K562 (cell line): ENCODE measurements around the gene PAQR4. TPM values are rescaled to one million over a fixed set of nuclear protein-coding genes. Genes with fewer than 3 reads are reported as not detected.
A peak's percentile ranks its signal among the peaks of the same experiment; 100 is the strongest.

Source experiments
- BHLHE40 ChIP-seq: IDR thresholded peaks from 2 replicates; pipeline ENCODE4 v1.6.1; 2011; ENCODE audit warnings: low read length, improper control_type of control experiment
- CHD1 ChIP-seq: fragments of 200-600 bp; sonication (generic); IDR thresholded peaks from one replicate; pipeline ENCODE4 v1.6.1; 2012; ENCODE audit warnings: mild to moderate bottlenecking, moderate library complexity, low read length, inconsistent platforms
- FOXM1 ChIP-seq, 2 experiments: fragments of 450-650 bp in 1 of 2; sonication (generic) in 1 of 2; formaldehyde crosslinking in 1 of 2; IDR thresholded peaks; 2 replicates each; pipeline versions ENCODE4 v1.6.1 to v1.9.0; 2017 to 2022; ENCODE audit warnings: low read depth in 2 of 2, mild to moderate bottlenecking in 2 of 2, missing genetic modification reagents in 1 of 2, moderate library complexity in 1 of 2
- NBN ChIP-seq: fragments of 450-650 bp; IDR thresholded peaks from 2 replicates; pipeline ENCODE4 v1.6.1; 2016; ENCODE audit warnings: low read depth, mild to moderate bottlenecking
- NEUROD1 ChIP-seq: fragments of 150-350 bp; IDR thresholded peaks from 2 replicates; pipeline ENCODE4 v1.6.1; 2014; ENCODE audit warnings: borderline replicate concordance, low read length, low read depth; ENCODE audit not compliant: partially characterized antibody
- NFYB ChIP-seq: IDR thresholded peaks from 2 replicates; pipeline ENCODE4 v1.6.1; 2011; ENCODE audit warnings: mild to moderate bottlenecking, moderate library complexity; ENCODE audit not compliant: insufficient read length; ENCODE audit errors: extremely low read depth
- NR2C1 ChIP-seq, 2 experiments: fragments of 450-650 bp; IDR thresholded peaks; 2 replicates each; pipeline ENCODE4 v1.6.1; 2017; ENCODE audit warnings: mild to moderate bottlenecking in 2 of 2, antibody characterized with exemption in 1 of 2, inconsistent platforms in 1 of 2, missing compliant biosample characterization in 1 of 2, missing genetic modification characterization in 1 of 2
- RAD21 ChIP-seq, 2 experiments: fragments of 250-450 bp in 1 of 2; fragments of 450-650 bp in 1 of 2; sonication (Bioruptor Pico) in 1 of 2; formaldehyde crosslinking in 1 of 2; IDR thresholded peaks in 1 of 2; conservative IDR thresholded peaks in 1 of 2; 2 replicates each; pipeline versions ENCODE4 v1.4.0 to v1.8.0; 2020 to 2022; ENCODE audit warnings: mild to moderate bottlenecking in 2 of 2, moderate library complexity in 1 of 2
- RBFOX2 ChIP-seq: fragments of 200-400 bp; formaldehyde crosslinking; IDR thresholded peaks from 2 replicates; pipeline ENCODE4 v1.6.1; 2017; ENCODE audit warnings: low read depth, mild to moderate bottlenecking, low read length, moderate library complexity
- SP2 ChIP-seq: IDR thresholded peaks from 2 replicates; pipeline ENCODE4 v1.6.1; 2011; ENCODE audit warnings: mild to moderate bottlenecking, low read depth, low read length, moderate library complexity; ENCODE audit not compliant: poor library complexity, severe bottlenecking; ENCODE audit errors: extremely low read depth
- STAT5A ChIP-seq: IDR thresholded peaks from 2 replicates; pipeline ENCODE4 v1.6.1; 2012; ENCODE audit warnings: low read length, inconsistent platforms, borderline replicate concordance
- polyA plus RNA-seq, 8 experiments: library from polyadenylated mRNA; depleted of rRNA in 4 of 8; stranded (reverse) in 5 of 8; unstranded in 3 of 8; fragments of >200 nt; fragmentation: Nextera tagmentation in 2 of 8; fragmentation: Illumina TruSeq in 1 of 8; extraction: Ambion mirVana in 2 of 8; extraction: Trizol in 1 of 8; gene quantifications; 2 replicates each; pipeline versions ENCODE4 v1.2.1 to v1.2.3, GENCODE V29; 2011 to 2014; ENCODE audit warnings: inconsistent platforms in 1 of 8, missing spikeins in 1 of 8
- total RNA-seq, 7 experiments: library from RNA; depleted of rRNA in 6 of 7; stranded (reverse); fragments of >200 nt in 6 of 7; fragmentation: Illumina TruSeq in 2 of 7; extraction: Trizol in 2 of 7; gene quantifications; 2 replicates each; pipeline versions ENCODE4 v1.2.1 to v1.2.3, GENCODE V29; 2011 to 2021; ENCODE audit warnings: low replicate concordance in 1 of 7
- TF ChIP-seq, protein P1 (sequence below): fragments of 250-450 bp; sonication (Bioruptor Pico); IDR thresholded peaks from 2 replicates; pipeline ENCODE4 v1.4.0; 2020; ENCODE audit warnings: borderline replicate concordance
- TF ChIP-seq, protein P2 (sequence below), 2 experiments: IDR thresholded peaks in 1 of 2; conservative IDR thresholded peaks in 1 of 2; 2 replicates each; pipeline ENCODE4 v1.6.1; 2016; ENCODE audit warnings: low read depth in 2 of 2, mild to moderate bottlenecking in 1 of 2, missing compliant biosample characterization in 1 of 2, missing genetic modification characterization in 1 of 2, moderate library complexity in 1 of 2
- TF ChIP-seq, protein P3 (sequence below): fragments of 450-650 bp; IDR thresholded peaks from 2 replicates; pipeline ENCODE4 v1.6.1; 2016; ENCODE audit warnings: antibody characterized with exemption

PAQR4 gene
- total and polyA plus RNA-seq, 9 of the 15 experiments (the other 6 are each of a cell fraction or from before 2014, with no cell fraction given): 0.62 to 40.4 (median 19.5) TPM

DNA sequence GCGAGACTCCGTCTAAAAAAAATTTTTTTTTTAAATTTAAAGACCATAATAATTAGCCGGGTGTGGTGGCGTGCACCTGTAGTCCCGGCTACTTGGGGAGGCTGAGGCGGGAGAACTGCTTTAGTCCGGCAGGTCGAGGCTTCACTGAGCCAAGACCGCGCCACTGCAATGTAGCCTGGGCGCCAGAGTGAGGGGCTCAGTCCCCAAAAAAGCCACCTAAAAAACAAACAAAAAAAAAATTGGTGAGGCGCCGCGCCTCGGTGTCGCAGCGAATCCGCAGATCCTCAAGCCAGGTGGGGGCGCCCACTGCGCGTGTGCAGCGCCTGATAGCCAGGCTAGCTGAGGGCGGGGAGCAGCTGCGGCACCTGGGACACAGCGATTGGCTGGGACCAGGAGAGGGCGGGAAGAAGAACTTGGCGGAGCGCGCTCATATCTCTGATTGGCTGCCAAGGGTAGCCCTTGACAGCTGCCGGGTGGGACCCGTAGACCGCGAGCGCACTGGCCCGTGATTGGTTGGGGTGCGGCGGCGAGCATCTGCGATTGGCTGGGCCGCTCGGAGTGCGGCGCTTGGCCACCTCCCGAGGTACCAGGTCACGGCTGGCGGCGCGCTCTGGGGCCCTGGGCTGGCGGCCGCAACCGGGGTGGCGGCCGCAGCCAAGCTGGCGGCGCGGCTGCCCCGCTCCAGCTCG, 34.6 kb downstream of the PAQR4 start (continued):
- TF ChIP-seq, protein P1, sequence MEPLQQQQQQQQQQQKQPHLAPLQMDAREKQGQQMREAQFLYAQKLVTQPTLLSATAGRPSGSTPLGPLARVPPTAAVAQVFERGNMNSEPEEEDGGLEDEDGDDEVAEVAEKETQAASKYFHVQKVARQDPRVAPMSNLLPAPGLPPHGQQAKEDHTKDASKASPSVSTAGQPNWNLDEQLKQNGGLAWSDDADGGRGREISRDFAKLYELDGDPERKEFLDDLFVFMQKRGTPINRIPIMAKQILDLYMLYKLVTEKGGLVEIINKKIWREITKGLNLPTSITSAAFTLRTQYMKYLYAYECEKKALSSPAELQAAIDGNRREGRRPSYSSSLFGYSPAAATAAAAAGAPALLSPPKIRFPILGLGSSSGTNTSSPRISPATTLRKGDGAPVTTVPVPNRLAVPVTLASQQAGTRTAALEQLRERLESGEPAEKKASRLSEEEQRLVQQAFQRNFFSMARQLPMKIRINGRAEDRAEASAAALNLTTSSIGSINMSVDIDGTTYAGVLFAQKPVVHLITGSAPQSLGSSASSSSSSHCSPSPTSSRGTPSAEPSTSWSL (CRISPR knock-in tag): no peak
- TF ChIP-seq NR2C1 (IDR thresholded peaks at IDR 0.05) (no peak), NR2C1 (tag; IDR thresholded peaks at IDR 0.05) (no peak), RAD21 (CRISPR knock-in tag; conservative IDR thresholded peaks at IDR 0.05 in 1 of 2, IDR thresholded peaks at IDR 0.05 in 1 of 2) (peak; percentile 96 to 97), NFYB (peak; percentile 99), BHLHE40 (peak; percentile 68), NEUROD1 (peak; percentile 95), FOXM1 (IDR thresholded peaks at IDR 0.05; ENCODE audit: low read depth) (peak; percentile 27; the same call in 1 of the 2 replicates), FOXM1 (CRISPR knock-in tag; IDR thresholded peaks at IDR 0.05; ENCODE audit: low read depth) (no peak), STAT5A (no peak), SP2 (peak; percentile 81), NBN (peak; percentile 74), RBFOX2 (peak; percentile 68), CHD1 (no peak)
- TF ChIP-seq, protein P2, sequence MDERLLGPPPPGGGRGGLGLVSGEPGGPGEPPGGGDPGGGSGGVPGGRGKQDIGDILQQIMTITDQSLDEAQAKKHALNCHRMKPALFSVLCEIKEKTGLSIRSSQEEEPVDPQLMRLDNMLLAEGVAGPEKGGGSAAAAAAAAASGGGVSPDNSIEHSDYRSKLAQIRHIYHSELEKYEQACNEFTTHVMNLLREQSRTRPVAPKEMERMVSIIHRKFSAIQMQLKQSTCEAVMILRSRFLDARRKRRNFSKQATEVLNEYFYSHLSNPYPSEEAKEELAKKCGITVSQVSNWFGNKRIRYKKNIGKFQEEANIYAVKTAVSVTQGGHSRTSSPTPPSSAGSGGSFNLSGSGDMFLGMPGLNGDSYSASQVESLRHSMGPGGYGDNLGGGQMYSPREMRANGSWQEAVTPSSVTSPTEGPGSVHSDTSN (CRISPR knock-in tag; IDR thresholded peaks at IDR 0.05; ENCODE audit: low read depth): peak; percentile 31; the same call in 1 of the 2 replicates
- TF ChIP-seq, protein P2 (tag; conservative IDR thresholded peaks at IDR 0.05; ENCODE audit: low read depth): peak; percentile 94
- TF ChIP-seq, protein P3, sequence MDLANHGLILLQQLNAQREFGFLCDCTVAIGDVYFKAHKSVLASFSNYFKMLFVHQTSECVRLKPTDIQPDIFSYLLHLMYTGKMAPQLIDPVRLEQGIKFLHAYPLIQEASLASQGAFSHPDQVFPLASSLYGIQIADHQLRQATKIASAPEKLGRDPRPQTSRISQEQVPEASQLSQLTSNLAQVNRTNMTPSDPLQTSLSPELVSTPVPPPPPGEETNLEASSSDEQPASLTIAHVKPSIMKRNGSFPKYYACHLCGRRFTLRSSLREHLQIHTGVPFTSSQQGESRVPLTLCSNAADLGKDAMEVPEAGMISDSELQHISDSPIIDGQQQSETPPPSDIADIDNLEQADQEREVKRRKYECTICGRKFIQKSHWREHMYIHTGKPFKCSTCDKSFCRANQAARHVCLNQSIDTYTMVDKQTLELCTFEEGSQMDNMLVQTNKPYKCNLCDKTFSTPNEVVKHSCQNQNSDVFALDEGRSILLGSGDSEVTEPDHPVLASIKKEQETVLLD: peak; percentile 74; the same call in 1 of the 2 replicates
